GM12873 (cell line): ENCODE results near the gene FARP1.

Source experiments
- CTCF ChIP-seq: IDR thresholded peaks from 2 replicates; pipeline ENCODE4 v1.5.1; 2012; ENCODE audit warnings: low read depth, mild to moderate bottlenecking, moderate library complexity, low read length, control low read depth; ENCODE audit not compliant: insufficient read depth; ENCODE audit errors: missing control alignments

The FARP1 gene

GRCh38 chr13:98241976-98242375, 99.1 kb downstream of the FARP1 start:
- no peak for TF ChIP-seq CTCF

DNA sequence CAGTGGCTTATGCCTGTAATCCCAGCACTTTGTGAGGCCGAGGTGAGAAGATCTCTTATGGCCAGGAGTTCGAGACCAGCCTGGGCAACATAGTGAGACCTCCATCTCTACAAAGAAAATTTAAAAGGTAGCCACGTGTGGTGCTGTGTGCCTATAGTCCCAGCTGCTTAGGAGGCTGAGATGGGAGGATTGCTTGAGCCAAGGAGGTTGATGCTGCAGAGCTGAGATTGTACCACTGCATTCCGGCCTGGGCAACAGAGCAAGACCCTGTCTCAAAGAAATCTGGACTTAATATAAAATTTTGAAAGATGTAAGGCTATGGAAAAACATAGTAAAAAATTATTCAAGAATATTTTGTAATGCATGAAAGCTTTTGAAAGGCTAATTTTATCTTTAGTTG, 99.5 kb downstream of the FARP1 start:
- no peak for TF ChIP-seq CTCF

DNA sequence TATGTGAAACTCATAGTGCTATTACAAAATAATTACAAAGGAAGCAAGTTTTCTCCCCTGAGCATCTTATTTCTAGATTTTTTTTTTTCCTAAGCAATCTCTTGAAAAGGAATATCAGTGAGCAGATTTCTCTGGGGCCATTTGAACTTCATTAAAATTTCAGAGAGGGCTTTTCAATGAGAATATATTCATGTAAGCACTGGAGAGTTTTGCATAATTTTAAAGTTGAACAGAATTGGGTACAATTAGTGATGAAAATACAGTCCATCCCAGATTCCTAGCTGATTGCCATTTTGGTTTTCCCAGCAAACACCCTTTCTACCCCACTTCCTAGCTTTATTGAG, 101.0 kb downstream of the FARP1 start:
- no peak for TF ChIP-seq CTCF

DNA sequence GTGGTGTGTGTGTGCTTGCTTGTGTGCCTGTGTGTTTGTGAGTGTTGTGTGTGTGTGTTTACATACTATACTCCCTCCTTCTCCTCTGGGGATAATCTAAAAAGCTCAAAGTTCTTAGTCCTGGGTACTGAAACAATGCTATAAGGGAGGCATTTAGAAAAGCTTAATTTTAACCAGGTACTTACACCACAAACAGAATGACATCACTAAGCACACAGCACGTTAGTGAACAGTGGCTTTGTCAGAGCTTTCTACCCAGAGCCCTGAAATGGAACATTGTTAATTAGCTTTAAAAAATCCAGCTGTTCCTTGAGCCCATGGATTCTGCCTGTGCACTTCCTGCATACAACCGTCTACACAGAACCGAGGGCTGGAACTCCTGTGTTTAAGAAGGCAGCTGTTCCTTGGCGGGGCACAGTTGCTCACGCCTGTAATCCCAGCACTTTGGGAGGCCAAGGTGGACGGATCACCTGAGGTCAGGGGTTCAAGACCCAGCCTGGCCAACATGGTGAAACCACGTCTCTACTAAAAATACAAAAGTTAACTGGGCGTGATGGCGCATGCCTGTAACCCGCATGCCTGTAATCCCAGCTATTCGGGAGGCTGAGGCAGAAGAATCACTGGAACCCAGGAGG, 103.8 kb downstream of the FARP1 start:
- no peak for TF ChIP-seq CTCF

- TF ChIP-seq CTCF: no peak
Measured at GRCh38 chr13:98251708-98252107, 108.8 kb downstream of the FARP1 start.

GRCh38 chr13:98252931-98253470, 110.1 kb downstream of the FARP1 start:
- no peak for TF ChIP-seq CTCF

GRCh38 chr13:98253526-98253925, 110.6 kb downstream of the FARP1 start:
- no peak for TF ChIP-seq CTCF
